ENCODE measurements around the gene PVALEF. TPM values are rescaled to one million over a fixed set of nuclear protein-coding genes. Genes with fewer than 3 reads are reported as not detected.

PVALEF gene
- total and polyA plus RNA-seq, 2 of the 13 experiments (the other 11 are each of a cell fraction or from before 2014, with no cell fraction given), result 0.18 TPM

GRCh38 chr17:81191646-81192045, 26.3 kb downstream of the PVALEF start:
- peaks cover 3 to 8% of the 10 kb centered on the region in 2 experiments; a peak in 2 of 5 replicates for H3K36me3 ChIP-seq (replicated peaks in 1 of 2; ENCODE audit: control insufficient read depth in 1 of 2, insufficient read depth in 2 of 2, low read length in 2 of 2)
- no peak for FAIRE-seq
- CTCF ChIA-PET (ENCODE audit: low intra/inter-chr PET ratio, low total read pairs), result no interaction called here
- no peak for DNase-seq (ENCODE audit: low spot score)
- POLR2A ChIA-PET, result interaction anchor here (0.6 kb wide), 1 partner anchor 49 kb away, joined by 3 read pairs; no protein-coding TSS in a partner anchor
- no peaks in the 10 kb centered on the region for H3K27me3 ChIP-seq (ENCODE audit: control insufficient read depth in 1 of 2, insufficient read depth in 2 of 2, low read length in 2 of 2)
- 100% methylated on average over 8 of the region's 14 CpGs for WGBS (ENCODE audit: low lambda C conversion rate)
- no peaks in the 10 kb centered on the region for H3K4me1 ChIP-seq (ENCODE audit: insufficient read depth, low read length)
- H3K4me2 ChIP-seq (ENCODE audit: low read depth, low read length), result no peak overlapping the region
- no TSS peak for BruUV-seq (replicated peaks)
- ATAC-seq, result no peak
- H3K9ac ChIP-seq (ENCODE audit: insufficient read depth, low read depth, low read length), result no peak overlapping the region
- no peak overlapping the region for H3K27ac ChIP-seq (ENCODE audit: extremely low read length, insufficient read depth, low read length)
- intact Hi-C loops (cut with micrococcal nuclease; ENCODE audit: unreplicated experiment), result no loop called here
- in situ Hi-C loops (cut with HindIII; ENCODE audit: extremely low pct_ligation_motif_present, low pct_unique_long_range_greater_than_20kb), result loop anchor here (5.0 kb wide), 1 partner anchor 49 kb away; no protein-coding TSS in a partner anchor
- no peak overlapping the region for H2AFZ ChIP-seq (ENCODE audit: low read length)
- H4K20me1 ChIP-seq (ENCODE audit: insufficient read depth, low read length), result no peaks in the 10 kb centered on the region
- TF ChIP-seq AGO2 (optimal IDR thresholded peaks at IDR 0.05; ENCODE audit: low read depth, low read length) (peak; percentile 28), GATA4 (IDR thresholded peaks at IDR 0.05; ENCODE audit: borderline replicate concordance, low read depth) (no peak)
- no peak overlapping the region for H3K4me3 ChIP-seq (replicated peaks in 1 of 3; ENCODE audit: insufficient read depth in 1 of 3, low read depth in 2 of 3, low read length in 3 of 3)
- no peaks in the 10 kb centered on the region for H3K79me2 ChIP-seq (ENCODE audit: insufficient read depth, low read length)
- H3K9me3 ChIP-seq (ENCODE audit: low read length), result no peaks in the 10 kb centered on the region

GRCh38 chr17:81192386-81193050, 27.2 kb downstream of the PVALEF start:
- WGBS (ENCODE audit: low lambda C conversion rate), result 96% methylated on average over 26 of the region's 34 CpGs
- Histone ChIP-seq H3K36me3 (replicated peaks in 1 of 2; ENCODE audit: control insufficient read depth in 1 of 2, insufficient read depth in 2 of 2, low read length in 2 of 2) (peaks cover 7 to 11% of the 10 kb centered on the region in 2 experiments; a peak in 3 of 5 replicates), H4K20me1 (ENCODE audit: insufficient read depth, low read length) (no peaks in the 10 kb centered on the region), H3K9ac (ENCODE audit: insufficient read depth, low read depth, low read length) (no peak overlapping the region), H3K4me2 (ENCODE audit: low read depth, low read length) (no peak overlapping the region), H3K9me3 (ENCODE audit: low read length) (no peaks in the 10 kb centered on the region), H3K4me3 (replicated peaks in 1 of 3; ENCODE audit: insufficient read depth in 1 of 3, low read depth in 2 of 3, low read length in 3 of 3) (no peak overlapping the region), H3K79me2 (ENCODE audit: insufficient read depth, low read length) (no peaks in the 10 kb centered on the region), H3K4me1 (ENCODE audit: insufficient read depth, low read length) (no peaks in the 10 kb centered on the region), H3K27me3 (ENCODE audit: control insufficient read depth in 1 of 2, insufficient read depth in 2 of 2, low read length in 2 of 2) (no peaks in the 10 kb centered on the region), H2AFZ (ENCODE audit: low read length) (no peak overlapping the region), H3K27ac (ENCODE audit: extremely low read length, insufficient read depth, low read length) (no peak overlapping the region)
- DNase-seq (ENCODE audit: low spot score) (no peak), ATAC-seq (no peak), FAIRE-seq (no peak)
- ChIA-PET CTCF (ENCODE audit: low intra/inter-chr PET ratio, low total read pairs) (no interaction called here), POLR2A (interaction anchor here (1.4 kb wide), 1 partner anchor 30 kb away, joined by 3 read pairs; the partner anchor contains the start of gene CEP131)
- in situ Hi-C loops (cut with HindIII; ENCODE audit: extremely low pct_ligation_motif_present, low pct_unique_long_range_greater_than_20kb), result loop anchor here (5.0 kb wide), 1 partner anchor 50 kb away; no protein-coding TSS in a partner anchor
- intact Hi-C loops (cut with micrococcal nuclease; ENCODE audit: unreplicated experiment), result no loop called here
- TF ChIP-seq PPARG (CRISPR knock-in tag; conservative IDR thresholded peaks at IDR 0.05) (no peak), TEAD2 (CRISPR knock-in tag; IDR thresholded peaks at IDR 0.05) (no peak), TOPORS (CRISPR knock-in tag; IDR thresholded peaks at IDR 0.05) (no peak), ZBTB40 (IDR thresholded peaks at IDR 0.05) (no peak), ZBTB40 (CRISPR knock-in tag; IDR thresholded peaks at IDR 0.05) (no peak), E2F1 (CRISPR knock-in tag; IDR thresholded peaks at IDR 0.05) (no peak)
- no TSS peak for BruUV-seq (replicated peaks)
